ENCODE data around the gene PYCR2. TPM values are rescaled to one million over a fixed set of nuclear protein-coding genes. Genes with fewer than 3 reads are reported as not detected.
"Not testable (repeated sequence)": the region's sequence is repeated elsewhere in the genome, so short reads cannot be mapped to it uniquely, and the experiment has no call there.

Gene PYCR2
- total and polyA plus RNA-seq, 10 of the 15 experiments (the other 5 are each of a cell fraction or from before 2014, with no cell fraction given), result 1.7 to 81.8 (median 54.9) TPM

DNA sequence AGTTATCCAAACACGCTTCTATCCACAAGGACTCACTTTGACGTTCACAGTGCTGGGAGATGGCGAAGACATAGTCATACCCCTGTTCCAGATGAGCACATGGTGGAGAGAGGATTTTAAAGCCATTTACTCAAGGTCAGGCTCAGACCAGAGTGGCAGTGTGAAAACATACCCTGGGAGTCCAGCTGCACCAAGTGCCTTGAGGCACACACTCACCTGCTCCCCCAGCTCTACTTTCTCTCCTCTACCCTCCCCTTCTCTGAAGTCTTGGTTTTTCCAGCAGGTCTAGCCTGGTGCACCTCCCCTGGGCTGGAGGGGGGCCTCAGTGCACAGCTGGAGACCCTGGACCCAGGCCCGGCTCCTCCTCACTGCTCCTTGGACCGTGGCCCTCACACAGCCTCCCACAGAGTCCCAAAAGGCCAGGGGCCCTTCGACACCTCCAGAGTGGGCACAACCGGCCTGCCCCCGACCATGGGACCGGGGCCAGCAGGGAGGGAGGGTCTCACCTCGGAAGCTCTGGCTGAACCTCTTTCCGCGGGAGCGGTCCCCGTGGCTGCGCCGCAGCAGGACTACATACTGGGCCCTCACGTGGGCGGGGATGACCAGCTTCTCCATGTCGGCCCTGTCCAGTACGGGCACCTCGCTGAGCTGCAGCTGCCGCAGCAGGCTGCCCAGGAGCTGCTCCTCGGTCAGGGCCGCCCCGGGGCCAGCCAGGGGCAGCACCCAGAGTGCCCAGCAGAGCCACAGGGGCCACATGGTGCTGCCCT, 16.5 kb upstream of the PYCR2 start (continued):
- TF ChIP-seq, protein P1, sequence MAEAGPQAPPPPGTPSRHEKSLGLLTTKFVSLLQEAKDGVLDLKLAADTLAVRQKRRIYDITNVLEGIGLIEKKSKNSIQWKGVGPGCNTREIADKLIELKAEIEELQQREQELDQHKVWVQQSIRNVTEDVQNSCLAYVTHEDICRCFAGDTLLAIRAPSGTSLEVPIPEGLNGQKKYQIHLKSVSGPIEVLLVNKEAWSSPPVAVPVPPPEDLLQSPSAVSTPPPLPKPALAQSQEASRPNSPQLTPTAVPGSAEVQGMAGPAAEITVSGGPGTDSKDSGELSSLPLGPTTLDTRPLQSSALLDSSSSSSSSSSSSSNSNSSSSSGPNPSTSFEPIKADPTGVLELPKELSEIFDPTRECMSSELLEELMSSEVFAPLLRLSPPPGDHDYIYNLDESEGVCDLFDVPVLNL (IDR thresholded peaks at IDR 0.05; ENCODE audit: low read depth, low read length), result no peak
- TF ChIP-seq, protein P2, sequence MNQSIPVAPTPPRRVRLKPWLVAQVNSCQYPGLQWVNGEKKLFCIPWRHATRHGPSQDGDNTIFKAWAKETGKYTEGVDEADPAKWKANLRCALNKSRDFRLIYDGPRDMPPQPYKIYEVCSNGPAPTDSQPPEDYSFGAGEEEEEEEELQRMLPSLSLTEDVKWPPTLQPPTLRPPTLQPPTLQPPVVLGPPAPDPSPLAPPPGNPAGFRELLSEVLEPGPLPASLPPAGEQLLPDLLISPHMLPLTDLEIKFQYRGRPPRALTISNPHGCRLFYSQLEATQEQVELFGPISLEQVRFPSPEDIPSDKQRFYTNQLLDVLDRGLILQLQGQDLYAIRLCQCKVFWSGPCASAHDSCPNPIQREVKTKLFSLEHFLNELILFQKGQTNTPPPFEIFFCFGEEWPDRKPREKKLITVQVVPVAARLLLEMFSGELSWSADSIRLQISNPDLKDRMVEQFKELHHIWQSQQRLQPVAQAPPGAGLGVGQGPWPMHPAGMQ (IDR thresholded peaks at IDR 0.05; ENCODE audit: borderline replicate concordance), result no peak
- no peak for TF ChIP-seq CBFB (IDR thresholded peaks at IDR 0.05; ENCODE audit: low read depth)
- no peak for TF ChIP-seq TARDBP (IDR thresholded peaks at IDR 0.05; ENCODE audit: borderline replicate concordance)
- no peak for TF ChIP-seq MTA2 (IDR thresholded peaks at IDR 0.05; ENCODE audit: low read depth)
- TF ChIP-seq, protein P3, sequence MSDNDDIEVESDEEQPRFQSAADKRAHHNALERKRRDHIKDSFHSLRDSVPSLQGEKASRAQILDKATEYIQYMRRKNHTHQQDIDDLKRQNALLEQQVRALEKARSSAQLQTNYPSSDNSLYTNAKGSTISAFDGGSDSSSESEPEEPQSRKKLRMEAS (IDR thresholded peaks at IDR 0.05; ENCODE audit: low read depth, low read length), result no peak
- no peak for TF ChIP-seq DPF2 (IDR thresholded peaks at IDR 0.05)

DNA sequence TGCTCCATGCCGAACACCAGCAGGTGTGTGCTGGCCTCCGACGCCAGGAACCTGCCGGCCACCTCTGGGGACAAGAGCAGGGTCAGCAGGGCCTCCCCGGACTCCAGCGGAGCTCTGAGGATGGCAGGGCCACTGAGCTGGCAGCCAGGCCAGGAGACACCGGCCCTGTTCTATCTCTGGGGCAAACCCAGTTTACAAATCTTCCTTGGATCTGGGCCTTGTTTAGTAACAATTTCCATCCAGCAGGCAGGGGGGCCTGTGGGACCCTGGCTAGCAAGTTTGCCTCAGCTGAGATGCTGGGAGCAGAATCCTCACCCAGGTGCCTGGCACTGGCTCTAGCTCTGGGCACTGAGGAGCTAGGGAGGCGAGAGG, 15.9 kb upstream of the PYCR2 start:
- in situ Hi-C loops (cut with MboI), result not testable (repeated sequence)

DNA sequence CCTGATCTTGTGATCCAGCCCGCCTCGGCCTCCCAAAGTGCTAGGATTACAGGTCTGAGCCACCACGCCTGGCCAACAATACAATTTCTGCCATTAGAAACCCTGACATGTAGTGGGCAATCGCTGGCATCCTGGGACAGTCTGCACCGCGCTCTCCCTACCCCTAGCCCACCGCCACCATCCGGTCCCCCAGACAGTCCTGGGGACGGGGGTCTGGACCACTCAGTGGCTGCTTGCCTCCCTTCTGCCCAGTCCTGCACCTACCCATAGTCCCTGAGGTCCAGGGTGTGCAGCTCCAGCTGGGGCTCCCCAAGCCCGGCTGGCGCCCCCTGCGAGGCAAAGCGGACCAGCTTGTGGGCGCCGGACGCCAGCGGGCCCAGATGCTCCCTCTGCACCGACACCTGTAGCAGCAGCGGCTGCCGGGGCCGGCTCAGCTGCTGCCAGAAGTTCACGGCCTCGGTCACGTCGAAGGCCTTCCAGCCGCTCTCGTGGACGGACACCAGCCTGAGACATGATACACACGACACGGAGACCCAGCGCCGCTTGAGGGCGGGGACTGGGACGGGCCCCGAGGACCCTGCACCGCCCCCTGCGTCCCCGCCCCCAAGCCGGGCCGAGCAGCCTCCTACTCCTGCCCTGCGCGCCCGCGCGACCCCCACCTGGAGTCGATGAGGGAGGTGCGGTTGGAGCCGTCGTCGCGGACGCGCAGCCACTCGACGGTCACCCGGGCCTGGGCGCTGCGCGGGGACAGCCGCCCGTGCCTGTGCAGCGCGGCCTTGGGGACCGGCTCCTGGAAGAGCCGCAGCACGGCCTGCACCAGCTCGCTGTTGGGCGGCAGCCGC, 15.3 kb upstream of the PYCR2 start:
- SMC1A ChIA-PET (ENCODE audit: uncharacterized antibody, unreplicated experiment); CTCF ChIA-PET; intact Hi-C loops (cut with micrococcal nuclease; ENCODE audit: unreplicated experiment): not testable (repeated sequence)

More for the DNA sequence above, 15.9 kb upstream of the PYCR2 start:
- SMC1A ChIA-PET (ENCODE audit: uncharacterized antibody, unreplicated experiment); H3K9ac ChIP-seq (ENCODE audit: control insufficient read depth, insufficient read depth, low read length); CTCF ChIA-PET; H3K79me2 ChIP-seq (ENCODE audit: control insufficient read depth, insufficient read depth, low read length); H4K20me1 ChIP-seq (ENCODE audit: control insufficient read depth, insufficient read depth); RAD21 ChIA-PET (ENCODE audit: unreplicated experiment); H3K36me3 ChIP-seq (ENCODE audit: control insufficient read depth in 2 of 2, insufficient read depth in 2 of 2, low read length in 1 of 2); FAIRE-seq; DNase-seq (ENCODE audit: low read depth, low spot score); ATAC-seq; H3K4me3 ChIP-seq; H3K27me3 ChIP-seq (replicated peaks in 1 of 2; ENCODE audit: control insufficient read depth in 2 of 2, insufficient read depth in 2 of 2, low read length in 1 of 2); H3K27ac ChIP-seq (ENCODE audit: control insufficient read depth, insufficient read depth); H3K9me3 ChIP-seq (replicated peaks; ENCODE audit: control insufficient read depth, insufficient read depth, low read length); H2AFZ ChIP-seq (ENCODE audit: control insufficient read depth, low read depth, low read length); BruUV-seq (replicated peaks); intact Hi-C loops (cut with micrococcal nuclease; ENCODE audit: unreplicated experiment); H3K4me2 ChIP-seq (ENCODE audit: control insufficient read depth, insufficient read depth): not testable (repeated sequence)
- peaks cover 22% of the 10 kb centered on the region for H3K4me1 ChIP-seq (ENCODE audit: control insufficient read depth, insufficient read depth, low read length)
- WGBS (ENCODE audit: insufficient coverage, insufficient replicate concordance, low lambda C conversion rate, missing lambda C conversion rate), result 74% methylated on average over 4 of the region's 8 CpGs
- POLR2A ChIA-PET, result interaction anchor here (0.5 kb wide), 1 partner anchor 1738 kb away, joined by 3 read pairs; no protein-coding TSS in a partner anchor

More for the DNA sequence above, 15.3 kb upstream of the PYCR2 start:
- H3K4me2 ChIP-seq (ENCODE audit: control insufficient read depth, insufficient read depth); BruUV-seq (replicated peaks); H3K4me3 ChIP-seq; POLR2A ChIA-PET; H3K27ac ChIP-seq (ENCODE audit: control insufficient read depth, insufficient read depth); DNase-seq (ENCODE audit: low read depth, low spot score); H3K79me2 ChIP-seq (ENCODE audit: control insufficient read depth, insufficient read depth, low read length); RAD21 ChIA-PET (ENCODE audit: unreplicated experiment); H3K9ac ChIP-seq (ENCODE audit: control insufficient read depth, insufficient read depth, low read length); H3K9me3 ChIP-seq (replicated peaks; ENCODE audit: control insufficient read depth, insufficient read depth, low read length); H2AFZ ChIP-seq (ENCODE audit: control insufficient read depth, low read depth, low read length); FAIRE-seq; H3K27me3 ChIP-seq (replicated peaks in 1 of 2; ENCODE audit: control insufficient read depth in 2 of 2, insufficient read depth in 2 of 2, low read length in 1 of 2); H4K20me1 ChIP-seq (ENCODE audit: control insufficient read depth, insufficient read depth); ATAC-seq; H3K36me3 ChIP-seq (ENCODE audit: control insufficient read depth in 2 of 2, insufficient read depth in 2 of 2, low read length in 1 of 2); in situ Hi-C loops (cut with MboI): not testable (repeated sequence)
- peaks cover 16% of the 10 kb centered on the region for H3K4me1 ChIP-seq (ENCODE audit: control insufficient read depth, insufficient read depth, low read length)
- 62% methylated on average over 35 of the region's 69 CpGs for WGBS (ENCODE audit: insufficient coverage, insufficient replicate concordance, low lambda C conversion rate, missing lambda C conversion rate)
